AG09309 (cell line): ENCODE measurements around the gene EDN2.

ENCODE experiments used
- DNase-seq: peaks from one replicate; pipeline ENCODE4 v3.0.0-alpha.2; 2010; ENCODE audit warnings: low read depth
- H3K4me3 ChIP-seq: 2 replicates; pipeline ENCODE4 v1.5.1; 2011; ENCODE audit warnings: mild to moderate bottlenecking, low read depth, low read length, moderate library complexity; ENCODE audit not compliant: control insufficient read depth
- TF ChIP-seq, protein P1 (sequence below): IDR thresholded peaks from 2 replicates; pipeline ENCODE4 v1.5.1; 2011; ENCODE audit warnings: mild to moderate bottlenecking, low read depth, low read length, inconsistent platforms; ENCODE audit not compliant: insufficient read depth, control insufficient read depth; ENCODE audit errors: missing control alignments

Gene EDN2

DNA sequence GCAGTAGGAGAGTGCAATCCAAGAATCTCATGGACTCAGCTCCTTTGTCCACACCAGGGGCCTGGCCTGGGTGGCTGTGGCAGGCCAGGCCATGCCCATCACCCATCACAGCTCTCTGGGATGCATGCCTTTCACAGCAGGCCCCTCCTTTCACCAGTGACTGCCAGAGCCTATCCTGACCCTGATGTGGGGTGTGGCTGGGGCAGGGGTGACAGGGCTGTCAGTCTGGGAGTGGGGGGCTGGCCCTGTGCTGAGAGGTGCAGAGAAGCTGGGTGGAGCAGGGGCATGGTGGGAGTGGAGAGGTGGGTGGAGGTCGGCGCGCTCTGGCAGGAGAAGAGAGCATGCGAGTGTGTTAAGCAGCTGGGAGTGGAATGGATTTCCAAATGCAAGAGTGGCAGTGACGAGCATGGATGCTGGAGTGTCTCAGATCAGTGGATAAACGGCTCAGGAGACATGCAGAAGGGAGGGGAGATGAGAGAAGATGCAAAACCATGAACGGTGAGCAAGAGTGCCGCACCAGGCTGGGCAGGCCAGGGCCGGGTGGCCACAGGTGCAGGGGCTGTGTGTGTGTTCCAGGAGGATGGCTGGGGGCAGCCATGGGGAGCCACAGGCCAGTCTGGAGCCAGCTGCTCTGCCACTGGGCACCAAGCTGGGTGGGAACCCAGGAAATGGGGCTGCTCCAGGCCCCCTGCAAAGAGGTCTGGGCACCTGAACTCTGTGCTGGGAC lies 39.6 kb upstream of the EDN2 start:
- DNase-seq, result no peak
- TF ChIP-seq, protein P1, sequence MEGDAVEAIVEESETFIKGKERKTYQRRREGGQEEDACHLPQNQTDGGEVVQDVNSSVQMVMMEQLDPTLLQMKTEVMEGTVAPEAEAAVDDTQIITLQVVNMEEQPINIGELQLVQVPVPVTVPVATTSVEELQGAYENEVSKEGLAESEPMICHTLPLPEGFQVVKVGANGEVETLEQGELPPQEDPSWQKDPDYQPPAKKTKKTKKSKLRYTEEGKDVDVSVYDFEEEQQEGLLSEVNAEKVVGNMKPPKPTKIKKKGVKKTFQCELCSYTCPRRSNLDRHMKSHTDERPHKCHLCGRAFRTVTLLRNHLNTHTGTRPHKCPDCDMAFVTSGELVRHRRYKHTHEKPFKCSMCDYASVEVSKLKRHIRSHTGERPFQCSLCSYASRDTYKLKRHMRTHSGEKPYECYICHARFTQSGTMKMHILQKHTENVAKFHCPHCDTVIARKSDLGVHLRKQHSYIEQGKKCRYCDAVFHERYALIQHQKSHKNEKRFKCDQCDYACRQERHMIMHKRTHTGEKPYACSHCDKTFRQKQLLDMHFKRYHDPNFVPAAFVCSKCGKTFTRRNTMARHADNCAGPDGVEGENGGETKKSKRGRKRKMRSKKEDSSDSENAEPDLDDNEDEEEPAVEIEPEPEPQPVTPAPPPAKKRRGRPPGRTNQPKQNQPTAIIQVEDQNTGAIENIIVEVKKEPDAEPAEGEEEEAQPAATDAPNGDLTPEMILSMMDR, result no peak
- no peak overlapping the region for H3K4me3 ChIP-seq

DNA sequence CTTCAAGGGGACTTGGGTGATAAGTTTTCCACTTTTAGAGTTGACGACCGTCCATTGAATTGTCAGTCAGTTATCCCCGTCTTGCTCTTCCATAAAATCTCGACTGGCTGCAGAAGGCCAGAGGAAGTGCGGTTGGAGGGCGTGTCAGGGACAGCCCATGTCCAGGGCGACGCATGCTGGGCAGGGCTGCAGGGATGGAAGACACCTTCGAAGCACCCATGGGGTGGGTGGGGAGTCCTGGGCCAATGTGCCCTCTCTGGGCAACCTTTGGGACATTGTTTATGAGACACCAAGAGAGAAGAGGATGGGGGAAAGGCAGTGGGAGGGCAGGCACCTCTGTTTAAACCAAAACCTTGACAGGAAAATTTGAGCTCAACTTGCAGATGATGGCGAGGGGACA lies 38.6 kb upstream of the EDN2 start:
- H3K4me3 ChIP-seq, result no peak overlapping the region
- no peak for DNase-seq
- TF ChIP-seq, protein P1, result no peak

DNA sequence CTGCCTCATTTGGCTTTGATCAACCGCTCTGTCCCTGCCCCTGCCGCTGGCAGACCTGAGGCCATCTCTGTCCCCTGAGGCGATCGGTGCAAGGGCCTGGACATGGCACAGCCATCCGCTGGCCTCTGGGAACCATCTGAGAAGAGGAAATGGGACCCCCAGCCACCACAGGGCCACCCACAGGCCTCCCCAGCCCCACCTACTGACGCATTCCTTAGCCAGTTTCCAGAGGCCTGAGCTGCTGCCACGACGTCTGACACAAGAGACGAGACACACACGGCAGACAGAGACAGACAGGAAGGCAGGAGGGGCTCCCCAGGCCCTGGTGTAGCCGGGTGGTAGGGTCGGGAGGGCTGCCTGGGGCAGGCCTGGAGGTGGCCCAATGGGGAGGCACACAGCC lies 37.3 kb upstream of the EDN2 start:
- TF ChIP-seq, protein P1, result no peak
- no peak overlapping the region for H3K4me3 ChIP-seq
- no peak for DNase-seq

DNA sequence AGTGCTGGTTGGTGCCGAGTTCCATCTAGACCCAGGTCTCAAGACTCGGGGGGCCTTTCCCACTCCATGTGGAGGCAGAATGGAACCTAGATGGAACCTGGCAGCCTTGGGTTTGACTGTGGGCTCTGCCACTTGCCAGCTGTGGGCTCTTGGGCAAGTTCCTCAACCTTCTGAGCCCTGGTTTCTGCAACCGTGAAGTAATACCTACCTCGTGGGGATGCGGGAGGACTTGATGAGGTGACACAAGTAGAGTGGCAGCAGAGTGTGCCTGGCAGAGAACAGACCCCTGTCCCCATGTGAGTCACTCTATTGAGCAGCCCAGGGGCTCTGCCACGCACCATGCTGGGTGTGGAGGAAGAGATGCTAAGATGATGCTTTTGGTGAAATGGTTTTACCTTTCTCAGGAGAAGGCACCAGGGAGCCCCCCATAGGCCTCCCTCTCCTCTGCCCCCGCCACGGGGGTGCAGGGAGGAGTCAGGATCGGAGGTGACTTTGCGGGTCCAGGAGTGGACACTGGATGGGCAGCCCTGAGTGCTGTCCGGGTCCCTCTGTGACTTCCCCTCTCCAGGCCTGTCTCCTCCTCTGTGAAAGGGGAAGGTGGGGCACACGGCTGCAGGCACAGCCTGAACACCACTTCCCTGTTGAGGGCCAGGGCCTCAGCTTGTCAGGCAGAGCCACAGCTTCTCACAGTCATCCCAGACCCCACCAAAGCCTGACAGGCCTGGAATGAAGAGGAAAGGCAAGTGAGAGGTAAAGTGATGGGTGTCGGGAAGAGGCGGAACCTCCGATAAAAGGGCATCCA lies 36.7 kb upstream of the EDN2 start:
- DNase-seq, result no peak
- TF ChIP-seq, protein P1, result no peak
- H3K4me3 ChIP-seq, result no peak overlapping the region

DNA sequence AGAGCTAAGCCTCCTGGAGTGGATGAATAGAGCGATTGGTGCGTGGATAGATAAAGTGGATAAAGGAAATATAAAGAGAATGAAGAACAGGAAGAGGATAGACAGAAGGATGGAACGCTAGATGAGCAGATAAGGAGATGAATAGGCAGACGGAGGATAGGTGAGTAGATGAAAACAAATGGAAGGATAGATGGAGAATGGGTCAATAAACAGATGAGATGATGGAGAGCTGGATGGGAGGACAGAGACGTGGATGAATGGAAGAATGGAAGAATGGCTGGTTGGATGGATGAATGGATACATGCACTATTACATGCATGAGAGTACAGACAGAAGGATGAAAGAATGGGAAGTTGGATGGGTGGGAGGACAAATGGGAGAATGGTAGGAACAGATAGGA lies 35.2 kb upstream of the EDN2 start:
- TF ChIP-seq, protein P1, result no peak
- no peak overlapping the region for H3K4me3 ChIP-seq
- DNase-seq, result no peak

DNA sequence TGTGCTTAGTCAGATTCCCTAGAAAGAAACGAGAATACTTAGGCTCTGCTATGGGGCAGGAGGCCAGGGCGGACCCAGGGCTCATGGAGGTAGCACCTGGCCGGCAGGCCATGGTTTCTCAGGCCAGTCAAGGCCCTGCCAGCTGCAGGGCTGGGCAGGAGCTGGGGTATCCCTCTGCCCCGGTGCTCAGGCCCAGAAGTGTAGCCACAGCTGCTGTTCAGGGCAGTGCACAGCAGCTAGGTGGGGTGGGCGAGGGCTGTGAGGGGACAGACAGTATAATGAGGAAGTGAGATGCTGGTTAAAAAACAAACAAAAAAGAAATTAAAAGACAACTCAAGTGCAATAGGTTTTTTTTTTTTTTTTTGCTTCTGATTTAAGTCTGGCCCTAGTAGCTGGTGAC lies 34.0 kb upstream of the EDN2 start:
- no peak overlapping the region for H3K4me3 ChIP-seq
- TF ChIP-seq, protein P1, result no peak
- DNase-seq, result no peak

DNA sequence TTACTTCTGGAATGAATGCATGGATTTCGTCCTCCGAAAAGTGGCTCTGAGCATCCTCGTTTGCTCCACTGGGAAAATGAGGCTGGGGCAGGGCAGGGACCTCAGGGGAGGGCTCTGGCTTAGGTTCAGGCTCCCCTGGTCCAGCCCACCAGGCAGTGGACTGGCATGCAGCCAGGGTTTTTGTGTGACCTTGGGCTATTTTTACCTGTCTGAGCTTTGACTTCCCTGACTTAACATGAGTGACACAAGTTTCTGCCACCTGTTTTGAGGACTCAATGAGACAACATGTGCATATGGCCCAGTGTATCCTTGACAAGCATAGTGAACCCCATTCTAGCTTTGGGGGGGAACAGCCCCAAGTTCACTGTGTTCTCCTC lies 32.6 kb upstream of the EDN2 start:
- no peak for DNase-seq
- H3K4me3 ChIP-seq, result no peak overlapping the region
- TF ChIP-seq, protein P1, result no peak
